Measurements from ENCODE around the gene TMEM245.

The TMEM245 gene

GRCh38 chr9:109027176-109027575 lies 92.6 kb downstream of the TMEM245 start:
- no peak for DNase-seq (ENCODE audit: extremely low read depth, low read depth)
- TF ChIP-seq CTCF (IDR thresholded peaks at IDR 0.05; ENCODE audit: low read depth, low read length) = no peak

DNA sequence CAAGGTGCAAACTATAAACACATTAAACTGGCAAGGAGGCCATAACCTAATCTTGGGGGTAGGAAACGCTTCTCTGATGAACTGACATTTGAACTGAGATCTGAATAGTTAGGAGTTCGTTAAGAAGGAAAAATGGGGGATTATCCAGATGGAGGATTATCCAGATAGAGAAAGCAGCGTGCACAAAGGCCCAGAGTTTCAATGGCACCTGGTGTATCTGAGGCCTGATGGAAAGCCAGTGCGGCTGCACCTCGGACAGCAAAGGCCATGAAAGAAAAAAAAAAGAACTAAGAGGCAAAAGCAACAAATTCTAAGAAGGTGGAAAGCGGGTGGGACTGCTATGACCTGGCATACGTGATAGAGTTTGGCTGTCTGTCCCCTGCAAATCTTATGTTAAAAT lies 93.4 kb downstream of the TMEM245 start:
- DNase-seq (ENCODE audit: extremely low read depth, low read depth) = no peak
- TF ChIP-seq CTCF (IDR thresholded peaks at IDR 0.05; ENCODE audit: low read depth, low read length) = no peak

DNA sequence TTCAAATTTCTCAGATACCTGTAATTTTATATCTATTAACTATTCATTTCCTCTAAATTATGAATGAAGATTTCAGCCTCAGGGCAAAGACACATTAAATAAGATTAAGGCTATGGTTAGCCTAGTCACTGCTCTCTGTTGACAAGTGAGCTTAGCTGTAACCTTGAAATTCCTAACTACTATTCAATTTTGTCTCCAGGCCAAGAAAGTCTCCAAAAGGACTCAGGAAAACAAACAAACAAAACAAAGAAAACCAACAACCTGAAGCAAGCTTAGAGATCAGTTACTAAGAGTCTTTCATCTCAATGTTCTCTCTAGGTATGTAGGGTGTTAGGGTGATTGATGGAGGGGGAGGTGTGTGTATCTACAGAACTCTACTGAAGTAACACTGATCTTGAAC lies 96.9 kb downstream of the TMEM245 start:
- TF ChIP-seq CTCF (IDR thresholded peaks at IDR 0.05; ENCODE audit: low read depth, low read length) = no peak
- DNase-seq (ENCODE audit: extremely low read depth, low read depth) = no peak

DNA sequence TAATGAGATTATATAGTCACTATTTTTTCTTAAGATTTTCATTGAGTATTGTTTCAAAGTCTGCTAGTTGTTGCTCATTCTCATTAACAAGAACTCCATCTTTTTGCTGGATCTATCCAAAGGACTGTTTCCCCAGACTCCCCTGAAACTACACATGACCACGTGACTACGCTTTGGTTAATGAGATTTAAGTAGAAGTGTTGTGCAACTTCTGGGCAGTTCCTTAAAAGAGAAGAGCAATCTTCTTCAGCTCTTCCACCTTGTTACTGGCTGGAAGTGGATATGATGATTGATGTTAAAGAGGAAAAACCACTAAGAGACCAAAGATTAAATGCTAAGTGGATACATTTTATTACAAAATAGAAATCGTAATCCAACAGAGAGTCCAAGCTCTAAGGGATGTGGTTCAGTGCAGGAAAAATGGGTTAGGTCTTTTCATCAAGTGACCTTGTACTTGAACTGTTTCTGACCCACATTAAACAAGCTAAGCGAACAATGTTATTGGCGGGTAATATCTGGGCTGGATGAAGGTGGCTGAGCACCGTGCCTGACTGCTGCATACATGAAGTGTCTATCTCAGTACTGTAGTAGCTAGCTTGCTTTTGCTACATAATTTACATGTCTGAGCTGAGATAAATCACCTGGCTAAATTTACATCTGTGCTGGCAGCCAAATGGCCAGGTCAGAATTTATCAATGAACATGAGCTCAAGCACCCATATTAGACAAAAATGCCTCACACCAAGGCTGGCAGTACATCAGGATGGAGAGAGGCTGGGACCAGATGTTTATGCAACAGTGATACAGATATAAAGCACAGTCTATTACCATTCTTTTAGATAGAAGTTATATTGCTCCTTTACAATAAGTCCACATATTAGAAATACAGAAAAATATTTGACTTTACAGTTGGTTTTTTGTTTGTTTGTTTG lies 98.9 kb downstream of the TMEM245 start:
- DNase-seq (ENCODE audit: extremely low read depth, low read depth) = no peak

GRCh38 chr9:109020113-109020512 lies 99.6 kb downstream of the TMEM245 start:
- no peak for TF ChIP-seq CTCF (IDR thresholded peaks at IDR 0.05; ENCODE audit: low read depth, low read length)
- no peak for DNase-seq (ENCODE audit: extremely low read depth, low read depth)

More for the DNA sequence above, 98.9 kb downstream of the TMEM245 start:
- TF ChIP-seq CTCF (IDR thresholded peaks at IDR 0.05; ENCODE audit: low read depth, low read length) = no peak

DNA sequence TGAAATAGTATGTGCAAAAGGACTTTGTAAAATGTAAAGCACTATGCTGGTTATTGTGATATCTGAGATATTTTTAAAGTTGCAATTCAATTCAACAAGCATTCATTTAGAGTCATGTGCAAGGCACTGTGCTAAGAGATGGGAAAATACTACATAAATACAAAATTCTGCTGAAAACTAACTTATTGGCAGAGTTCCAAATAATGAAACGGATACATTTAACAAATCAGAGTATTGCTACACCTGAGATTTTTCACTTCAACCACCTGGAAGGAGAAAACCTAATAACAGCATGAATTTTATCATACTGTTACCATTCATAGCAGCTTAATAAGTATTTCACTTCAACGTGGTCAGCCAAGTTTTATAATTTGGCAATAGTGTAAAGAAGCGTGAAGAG lies 100.3 kb downstream of the TMEM245 start:
- TF ChIP-seq CTCF (IDR thresholded peaks at IDR 0.05; ENCODE audit: low read depth, low read length) = no peak
- no peak for DNase-seq (ENCODE audit: extremely low read depth, low read depth)

DNA sequence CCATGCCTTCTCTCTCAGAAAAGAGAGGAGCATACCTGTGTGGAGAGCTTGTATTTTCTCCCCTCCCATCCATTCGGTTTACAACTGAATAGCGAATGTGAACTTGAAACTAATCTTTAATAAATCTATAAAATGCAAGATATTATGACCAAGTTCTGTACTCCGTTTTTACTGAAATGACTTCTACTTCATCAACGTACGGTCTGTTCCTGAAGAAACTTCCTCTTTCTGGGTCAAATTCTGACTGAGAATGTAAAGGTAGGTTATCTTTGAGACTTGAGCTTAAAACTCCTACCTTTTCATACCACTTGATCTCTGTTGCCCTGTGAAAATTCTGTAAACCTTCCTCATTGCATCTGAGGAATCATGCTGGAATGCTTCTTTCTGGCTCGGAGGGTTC lies 102.3 kb downstream of the TMEM245 start:
- DNase-seq (ENCODE audit: extremely low read depth, low read depth) = no peak
- no peak for TF ChIP-seq CTCF (IDR thresholded peaks at IDR 0.05; ENCODE audit: low read depth, low read length)

Measured in AG09319 (cell line).